H1 (cell line): ENCODE measurements around the gene PHKA1. TPM values are rescaled to one million over a fixed set of nuclear protein-coding genes. Genes with fewer than 3 reads are reported as not detected.

Experiments
- CTCF ChIA-PET: fragments of 300-600 bp; sonication (Branson Sonifier 250); formaldehyde crosslinking; loops from one replicate; lab custom pipeline; 2021; ENCODE audit not compliant: partially characterized antibody; lab: Charles Lee
- POLR2A ChIA-PET: fragments of 300-600 bp; sonication (Branson Sonifier 250); formaldehyde crosslinking; loops from one replicate; lab custom pipeline; 2021; ENCODE audit warnings: inconsistent platforms; ENCODE audit not compliant: partially characterized antibody; lab: Charles Lee
- DNase-seq, 2 experiments: peaks; one replicate each; pipeline versions ENCODE4 v3.0.0 to v3.0.0-alpha.2; 2010 to 2022; ENCODE audit warnings: low spot score in 2 of 2, low read depth in 1 of 2, mixed read lengths in 1 of 2
- FAIRE-seq: peaks from 2 replicates; lab custom pipeline; 2011; peaks lifted over from hg19 to GRCh38; lab: Jason Lieb, UNC
- H2AFZ ChIP-seq: 2 replicates; pipeline ENCODE4 v1.8.1; 2012; ENCODE audit warnings: low read length, inconsistent platforms
- H2AK5ac ChIP-seq: 2 replicates; pipeline ENCODE4 v1.6.1; 2013; ENCODE audit warnings: low read depth, low read length
- H2BK120ac ChIP-seq: replicated peaks from 2 replicates; pipeline ENCODE3; 2013; ENCODE audit warnings: low read depth, low read length, inconsistent platforms
- H2BK12ac ChIP-seq: 2 replicates; pipeline ENCODE4 v1.6.1; 2013; ENCODE audit warnings: low read depth, low read length
- H2BK15ac ChIP-seq: 2 replicates; pipeline ENCODE4 v1.6.1; 2013; ENCODE audit warnings: low read length
- H2BK20ac ChIP-seq: 2 replicates; pipeline ENCODE4 v1.6.1; 2013; ENCODE audit warnings: low read length
- H2BK5ac ChIP-seq: 2 replicates; pipeline ENCODE4 v1.6.1; 2013; ENCODE audit warnings: low read depth, low read length
- H3K14ac ChIP-seq: 2 replicates; pipeline ENCODE4 v1.6.1; 2013; ENCODE audit warnings: inconsistent platforms; ENCODE audit not compliant: insufficient read length
- H3K18ac ChIP-seq: 2 replicates; pipeline ENCODE4 v1.6.1; 2013; ENCODE audit warnings: low read length; ENCODE audit errors: extremely low read depth
- H3K23ac ChIP-seq: 2 replicates; pipeline ENCODE4 v1.6.1; 2013; ENCODE audit warnings: inconsistent platforms; ENCODE audit not compliant: insufficient read length
- H3K23me2 ChIP-seq: 2 replicates; pipeline ENCODE4 v1.6.1; 2013; ENCODE audit warnings: low read depth, low read length
- H3K27ac ChIP-seq: 2 replicates; pipeline ENCODE4 v1.6.1; 2011; ENCODE audit warnings: low read depth, low read length, inconsistent platforms
- H3K27me3 ChIP-seq, 4 experiments: replicated peaks in 1 of 4; 1 replicate in 1 of 4; 2 replicates in 3 of 4; pipeline versions ENCODE4 v1.6.1 to v1.8.1; 2011 to 2013; ENCODE audit warnings: low read length in 3 of 4, mild to moderate bottlenecking in 3 of 4, inconsistent platforms in 2 of 4, mixed read lengths in 2 of 4, moderate library complexity in 1 of 4; ENCODE audit not compliant: control insufficient read depth in 3 of 4, insufficient read depth in 3 of 4; ENCODE audit errors: extremely low read depth in 1 of 4
- H3K36me3 ChIP-seq, 4 experiments: 2 replicates each; pipeline versions ENCODE4 v1.6.1 to v1.8.1; 2011 to 2013; ENCODE audit warnings: mild to moderate bottlenecking in 4 of 4, low read length in 3 of 4, moderate library complexity in 2 of 4, control low read depth in 1 of 4, inconsistent platforms in 1 of 4; ENCODE audit not compliant: insufficient read depth in 4 of 4, control insufficient read depth in 2 of 4
- H3K4ac ChIP-seq: replicated peaks from 2 replicates; pipeline ENCODE3; 2013; ENCODE audit warnings: low read length, low read depth, mixed read lengths, inconsistent platforms; ENCODE audit not compliant: insufficient read length
- H3K4me1 ChIP-seq, 4 experiments: replicated peaks in 1 of 4; 1 replicate in 1 of 4; 2 replicates in 3 of 4; pipeline versions ENCODE4 v1.6.1 to v1.8.1; 2011 to 2013; ENCODE audit warnings: low read length in 3 of 4, inconsistent platforms in 2 of 4, mixed read lengths in 1 of 4; ENCODE audit not compliant: insufficient read depth in 4 of 4, control insufficient read depth in 3 of 4
- H3K4me2 ChIP-seq, 2 experiments: 2 replicates each; pipeline versions ENCODE4 v1.6.1 to v1.8.1; 2011 to 2013; ENCODE audit warnings: low read depth in 2 of 2, low read length in 2 of 2, control low read depth in 1 of 2, inconsistent platforms in 1 of 2, mild to moderate bottlenecking in 1 of 2; ENCODE audit not compliant: insufficient read depth in 1 of 2
- H3K4me3 ChIP-seq, 4 experiments: fragments of 200-600, 300-600 bp in 1 of 4; sonication (generic), shearing (Covaris generic), sonication (Bioruptor Twin) in 1 of 4; 2 replicates each; pipeline versions ENCODE4 v1.5.1 to v1.8.1; 2011 to 2016; ENCODE audit warnings: low read length in 4 of 4, low read depth in 3 of 4, control low read depth in 2 of 4, inconsistent platforms in 2 of 4, mild to moderate bottlenecking in 2 of 4, mixed read lengths in 1 of 4, moderate library complexity in 1 of 4; ENCODE audit not compliant: insufficient read depth in 2 of 4; ENCODE audit errors: extremely low read depth in 1 of 4
- H3K56ac ChIP-seq: replicated peaks from 2 replicates; pipeline ENCODE3; 2013; ENCODE audit warnings: low read depth, mild to moderate bottlenecking, mixed read lengths, low read length, inconsistent platforms; ENCODE audit not compliant: insufficient read length
- H3K79me1 ChIP-seq: 2 replicates; pipeline ENCODE4 v1.6.1; 2013; ENCODE audit warnings: low read depth, low read length, control low read depth
- H3K79me2 ChIP-seq, 2 experiments: 2 replicates each; pipeline versions ENCODE4 v1.6.1 to v1.8.1; 2012 to 2013; ENCODE audit warnings: low read length in 2 of 2, mild to moderate bottlenecking in 2 of 2, inconsistent platforms in 1 of 2; ENCODE audit not compliant: insufficient read depth in 2 of 2, control insufficient read depth in 1 of 2
- H3K9ac ChIP-seq, 4 experiments: replicated peaks in 1 of 4; 1 replicate in 1 of 4; 2 replicates in 3 of 4; pipeline versions ENCODE4 v1.6.1 to v1.8.1; 2011 to 2013; ENCODE audit warnings: low read depth in 3 of 4, low read length in 3 of 4, control low read depth in 2 of 4, mild to moderate bottlenecking in 2 of 4, moderate library complexity in 2 of 4, inconsistent platforms in 1 of 4; ENCODE audit errors: extremely low read depth in 1 of 4
- H3K9me3 ChIP-seq, 2 experiments: 2 replicates each; pipeline versions ENCODE4 v1.6.1 to v1.8.1; 2012 to 2013; ENCODE audit warnings: mild to moderate bottlenecking in 2 of 2, moderate library complexity in 2 of 2, control low read depth in 1 of 2, inconsistent platforms in 1 of 2, low read depth in 1 of 2, low read length in 1 of 2, mixed read lengths in 1 of 2; ENCODE audit not compliant: insufficient read depth in 2 of 2
- H4K20me1 ChIP-seq, 2 experiments: replicated peaks in 1 of 2; 2 replicates each; pipeline versions ENCODE3 to v1.8.1; 2011 to 2013; ENCODE audit warnings: inconsistent platforms in 2 of 2, low read length in 2 of 2, mild to moderate bottlenecking in 1 of 2; ENCODE audit not compliant: insufficient read depth in 2 of 2, control insufficient read depth in 1 of 2
- H4K5ac ChIP-seq: 2 replicates; pipeline ENCODE4 v1.6.1; 2013; ENCODE audit warnings: low read length, low read depth, mixed read lengths, inconsistent platforms; ENCODE audit not compliant: insufficient read length
- H4K8ac ChIP-seq: 2 replicates; pipeline ENCODE4 v1.8.0; 2013; ENCODE audit warnings: mild to moderate bottlenecking, moderate library complexity, low read length, inconsistent platforms; ENCODE audit not compliant: insufficient read depth; ENCODE audit errors: extremely low read depth
- H4K91ac ChIP-seq: replicated peaks from 2 replicates; pipeline ENCODE3; 2013; ENCODE audit warnings: low read length, mixed read lengths, inconsistent platforms; ENCODE audit not compliant: insufficient read length
- CBX5 ChIP-seq: fragments of 300-800, 300-1000 bp; sonication (generic); IDR thresholded peaks from 2 replicates; pipeline ENCODE4 v1.7.1; 2016; ENCODE audit warnings: antibody characterized with exemption, low read length, low read depth
- CBX8 ChIP-seq: fragments of 300-800, 300-1000 bp; sonication (generic); IDR thresholded peaks from 2 replicates; pipeline ENCODE4 v1.7.1; 2016; ENCODE audit warnings: low read depth, low read length, borderline replicate concordance
- CHD1 ChIP-seq: IDR thresholded peaks from 2 replicates; pipeline ENCODE4 v1.6.1; 2012; ENCODE audit warnings: low read depth, low read length, improper control_type of control experiment
- CREB1 ChIP-seq: IDR thresholded peaks from 2 replicates; pipeline ENCODE4 v1.6.1; 2012; ENCODE audit warnings: inconsistent platforms
- CTBP2 ChIP-seq: IDR thresholded peaks from 2 replicates; pipeline ENCODE4 v1.7.0; 2011; ENCODE audit warnings: borderline replicate concordance, mild to moderate bottlenecking, moderate library complexity, mixed read lengths, low read length; ENCODE audit not compliant: insufficient read depth, insufficient read length
- EP300 ChIP-seq, 2 experiments: IDR thresholded peaks; 1 replicate in 1 of 2; 2 replicates in 1 of 2; pipeline ENCODE4 v1.6.1; 2011 to 2012; ENCODE audit warnings: low read depth in 2 of 2, low read length in 2 of 2, mild to moderate bottlenecking in 2 of 2, borderline replicate concordance in 1 of 2, inconsistent platforms in 1 of 2, moderate library complexity in 1 of 2
- HDAC2 ChIP-seq, 2 experiments: fragments of 300-600 bp in 1 of 2; sonication (generic) in 1 of 2; IDR thresholded peaks; 2 replicates each; pipeline ENCODE4 v1.6.1; 2011 to 2012; ENCODE audit warnings: low read depth in 2 of 2, low read length in 2 of 2, mild to moderate bottlenecking in 2 of 2, moderate library complexity in 2 of 2, borderline replicate concordance in 1 of 2, inconsistent platforms in 1 of 2
- MAFK ChIP-seq: IDR thresholded peaks from 2 replicates; pipeline ENCODE4 v1.6.1; 2012; ENCODE audit warnings: low read depth, mild to moderate bottlenecking, improper control_type of control experiment, low read length
- NANOG ChIP-seq: IDR thresholded peaks from 2 replicates; pipeline ENCODE4 v1.6.1; 2011; ENCODE audit warnings: low read length, low read depth, mild to moderate bottlenecking, inconsistent platforms; ENCODE audit not compliant: insufficient read depth, poor library complexity, severe bottlenecking
- RNF2 ChIP-seq: fragments of 200-900, 300-1000 bp; sonication (generic); IDR thresholded peaks from 2 replicates; pipeline ENCODE4 v1.7.1; 2016; ENCODE audit warnings: borderline replicate concordance, low read depth, mild to moderate bottlenecking, antibody characterized with exemption, low read length; ENCODE audit not compliant: poor library complexity, severe bottlenecking; ENCODE audit errors: missing control alignments
- TCF12 ChIP-seq: IDR thresholded peaks from 2 replicates; pipeline ENCODE4 v1.6.1; 2011; ENCODE audit warnings: low read depth, mild to moderate bottlenecking, low read length
- WGBS, 2 experiments: shearing (Covaris generic) in 1 of 2; methylation state at CpG; one replicate each; pipeline versions ENCODE4 v1.1.6 to v1.1.7; 2013 to 2015; ENCODE audit warnings: low lambda C conversion rate in 2 of 2, mixed read lengths in 2 of 2, inconsistent platforms in 1 of 2, low coverage in 1 of 2, missing lambda C conversion rate in 1 of 2; ENCODE audit not compliant: insufficient replicate concordance in 2 of 2, insufficient coverage in 1 of 2, insufficient read length in 1 of 2; ENCODE audit errors: extremely low coverage in 1 of 2, missing lambda C conversion rate in 1 of 2; 5-methylcytosine and 5-hydroxymethylcytosine counted together
- polyA plus RNA-seq, 7 experiments: library from polyadenylated mRNA; depleted of rRNA in 3 of 7; stranded (reverse) in 5 of 7; unstranded in 2 of 7; fragments of >200 nt in 5 of 7; fragments of 200-250 nt in 2 of 7; gene quantifications; 1 replicate in 5 of 7; 2 replicates in 1 of 7; 4 replicates in 1 of 7; pipeline versions ENCODE4 v1.2.1 to v1.2.3, GENCODE V29; 2011 to 2013; ENCODE audit warnings: missing spikeins in 2 of 7, mixed read lengths in 2 of 7
- total RNA-seq: library from RNA; stranded (reverse); fragmentation: NEBNext Ultra II Directional; extraction: Animal tissue kit (Norgen Biotek cat#: 25700); gene quantifications from 2 replicates; pipeline ENCODE4 v1.2.1, GENCODE V29; 2021
- TF ChIP-seq, protein P1 (sequence below): IDR thresholded peaks from 2 replicates; pipeline ENCODE4 v1.6.1; 2012; ENCODE audit warnings: low read length, inconsistent platforms

PHKA1 gene
- total and polyA plus RNA-seq, 2 of the 8 experiments (the other 6 are each of a cell fraction or from before 2014, with no cell fraction given) = 4.2 to 7.2 TPM

DNA sequence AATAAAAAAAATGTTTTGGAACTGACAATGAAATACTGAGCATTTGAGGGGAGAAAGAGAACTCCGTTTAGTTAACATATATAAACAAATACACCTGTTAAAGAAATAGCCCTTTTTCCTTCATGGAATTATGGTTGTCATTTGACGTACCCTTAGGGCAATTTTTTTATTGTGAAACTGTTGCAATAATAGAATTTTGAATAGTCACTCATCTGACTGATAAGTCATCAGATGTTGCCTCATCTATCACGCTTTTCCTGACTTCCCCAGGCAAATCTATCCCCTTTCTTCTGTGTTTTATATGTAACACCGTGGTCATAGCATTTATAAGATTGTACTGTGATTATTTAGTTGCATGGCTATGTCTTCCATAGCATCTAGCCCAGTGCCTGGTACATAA, 72.5 kb downstream of the PHKA1 start:
- Histone ChIP-seq H2BK5ac (no peak overlapping the region), H3K27ac (no peak overlapping the region), H2AFZ (no peak overlapping the region), H3K14ac (no peak overlapping the region), H2BK120ac (no peak overlapping the region), H4K5ac (no peak overlapping the region), H3K23me2 (no peaks in the 10 kb centered on the region), H3K9ac (no peak overlapping the region), H3K4me3 (no peak overlapping the region), H2AK5ac (no peak overlapping the region), H2BK15ac (no peak overlapping the region), H4K8ac (no peak overlapping the region), H3K27me3 (no peaks in the 10 kb centered on the region), H4K20me1 (no peaks in the 10 kb centered on the region), H3K4me2 (no peak overlapping the region), H2BK12ac (no peak overlapping the region), H3K4ac (no peak overlapping the region), H4K91ac (no peak overlapping the region), H3K9me3 (no peaks in the 10 kb centered on the region), H3K36me3 (no peaks in the 10 kb centered on the region), H3K18ac (no peak overlapping the region), H3K79me1 (no peaks in the 10 kb centered on the region), H2BK20ac (no peak overlapping the region), H3K79me2 (no peaks in the 10 kb centered on the region), H3K4me1 (no peaks in the 10 kb centered on the region), H3K23ac (no peak overlapping the region), H3K56ac (no peak overlapping the region)
- ChIA-PET POLR2A (no interaction called here), CTCF (no interaction called here)
- FAIRE-seq (no peak), DNase-seq (no peak)
- 89% methylated on average over 4 of the region's 4 CpGs; no CpG with 5 or more reads in 1 of the 2 experiments for WGBS, 2 experiments
- TF ChIP-seq CREB1 = no peak
- TF ChIP-seq, protein P1, sequence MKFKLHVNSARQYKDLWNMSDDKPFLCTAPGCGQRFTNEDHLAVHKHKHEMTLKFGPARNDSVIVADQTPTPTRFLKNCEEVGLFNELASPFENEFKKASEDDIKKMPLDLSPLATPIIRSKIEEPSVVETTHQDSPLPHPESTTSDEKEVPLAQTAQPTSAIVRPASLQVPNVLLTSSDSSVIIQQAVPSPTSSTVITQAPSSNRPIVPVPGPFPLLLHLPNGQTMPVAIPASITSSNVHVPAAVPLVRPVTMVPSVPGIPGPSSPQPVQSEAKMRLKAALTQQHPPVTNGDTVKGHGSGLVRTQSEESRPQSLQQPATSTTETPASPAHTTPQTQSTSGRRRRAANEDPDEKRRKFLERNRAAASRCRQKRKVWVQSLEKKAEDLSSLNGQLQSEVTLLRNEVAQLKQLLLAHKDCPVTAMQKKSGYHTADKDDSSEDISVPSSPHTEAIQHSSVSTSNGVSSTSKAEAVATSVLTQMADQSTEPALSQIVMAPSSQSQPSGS = no peak
- TF ChIP-seq CBX5 = no peak
- TF ChIP-seq NANOG = no peak
- no peak for TF ChIP-seq EP300 (IDR thresholded peaks at IDR 0.05; ENCODE audit: borderline replicate concordance in 1 of 2, low read depth in 2 of 2, low read length in 2 of 2)
- TF ChIP-seq CHD1 = no peak
- no peak for TF ChIP-seq CBX8
- TF ChIP-seq HDAC2 (IDR thresholded peaks at IDR 0.05; ENCODE audit: borderline replicate concordance in 1 of 2, low read depth in 2 of 2, low read length in 2 of 2) = no peak
- no peak for TF ChIP-seq CTBP2
- TF ChIP-seq RNF2 = no peak
- TF ChIP-seq MAFK = no peak
- TF ChIP-seq TCF12 = no peak
